ENCODE measurements around the gene SMIM5.

SMIM5 gene

GRCh38 chr17:75604034-75604695 lies 29.1 kb upstream of the SMIM5 start:
- DNase-seq, result no peak

- no peak for DNase-seq
Measured at GRCh38 chr17:75605790-75606189, 27.4 kb upstream of the SMIM5 start.

GRCh38 chr17:75607086-75607485 lies 26.1 kb upstream of the SMIM5 start:
- DNase-seq, result no peak

- DNase-seq, result no peak
Measured at GRCh38 chr17:75610103-75610984, 22.9 kb upstream of the SMIM5 start.

- DNase-seq, result no peak
Measured at GRCh38 chr17:75611851-75612429, 21.3 kb upstream of the SMIM5 start.

GRCh38 chr17:75612906-75613626 lies 20.2 kb upstream of the SMIM5 start:
- DNase-seq, result no peak

- DNase-seq, result no peak
Measured at GRCh38 chr17:75614006-75614405, 19.2 kb upstream of the SMIM5 start.

- DNase-seq, result no peak
Measured at GRCh38 chr17:75614556-75615270, 18.5 kb upstream of the SMIM5 start.

- DNase-seq, result no peak
Measured at GRCh38 chr17:75615301-75615700, 17.9 kb upstream of the SMIM5 start.

- DNase-seq, result no peak
Measured at GRCh38 chr17:75616521-75617122, 16.6 kb upstream of the SMIM5 start.

GRCh38 chr17:75617218-75617617 lies 16.0 kb upstream of the SMIM5 start:
- DNase-seq, result no peak

GRCh38 chr17:75617675-75618074 lies 15.6 kb upstream of the SMIM5 start:
- DNase-seq, result no peak

GRCh38 chr17:75619506-75620431 lies 13.5 kb upstream of the SMIM5 start:
- DNase-seq, result no peak

GRCh38 chr17:75621489-75621888 lies 11.7 kb upstream of the SMIM5 start:
- DNase-seq, result no peak

GRCh38 chr17:75622076-75622475 lies 11.2 kb upstream of the SMIM5 start:
- DNase-seq, result no peak

GRCh38 chr17:75622771-75623273 lies 10.4 kb upstream of the SMIM5 start:
- no peak for DNase-seq

GRCh38 chr17:75623386-75623785 lies 9.8 kb upstream of the SMIM5 start:
- DNase-seq, result no peak

GRCh38 chr17:75624021-75624420 lies 9.2 kb upstream of the SMIM5 start:
- no peak for DNase-seq

GRCh38 chr17:75624714-75625345 lies 8.4 kb upstream of the SMIM5 start:
- DNase-seq, result no peak

GRCh38 chr17:75625813-75626486 lies 7.3 kb upstream of the SMIM5 start:
- DNase-seq, result no peak
